Measurements from ENCODE around the gene GALNT9. TPM values are rescaled to one million over a fixed set of nuclear protein-coding genes. Genes with fewer than 3 reads are reported as not detected.

The GALNT9 gene
- total RNA-seq, 6 experiments from 2014 or later: not detected

DNA sequence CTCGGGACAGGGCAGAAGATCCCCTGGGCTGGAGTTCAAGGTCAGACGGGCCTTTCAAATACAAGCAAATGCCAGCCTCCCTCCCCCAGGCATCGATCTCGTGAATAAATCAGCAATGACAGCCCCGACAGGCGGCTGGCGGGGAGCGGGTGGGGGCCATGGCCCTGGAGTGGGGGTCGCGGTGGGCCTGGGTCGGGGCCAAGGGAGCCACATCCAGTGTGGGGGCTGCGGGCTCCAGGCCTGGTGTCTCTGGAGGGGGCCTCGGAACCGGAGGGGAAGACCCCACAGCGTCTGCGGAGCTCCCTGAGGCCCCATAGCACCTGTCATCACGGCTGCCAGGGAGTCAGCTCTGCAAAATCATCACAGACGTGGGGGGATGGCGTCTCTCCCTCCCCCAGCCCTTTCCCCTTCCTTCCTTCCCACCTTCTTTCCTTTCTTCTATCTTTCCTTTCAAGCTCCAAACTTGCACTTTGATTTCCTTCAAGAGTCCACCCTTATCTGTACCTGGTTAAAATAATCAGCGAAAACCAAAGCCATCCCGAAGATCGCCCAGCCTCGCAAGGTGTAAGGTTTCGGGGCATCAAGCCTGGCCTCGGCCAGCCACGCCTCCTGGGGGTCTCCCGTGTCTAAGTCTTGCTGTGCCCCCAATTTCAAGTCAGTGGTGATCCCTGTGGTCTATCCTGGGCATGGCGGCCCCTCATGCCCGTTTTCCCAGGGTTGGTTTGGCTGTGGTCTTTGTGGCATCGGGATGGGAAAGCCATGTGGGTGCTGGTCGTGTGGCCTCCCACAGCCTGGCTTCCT, 93.1 kb downstream of the GALNT9 start:
- DNase-seq (no peak), ATAC-seq (peak in 1 of 4 donors; percentile 16)
- no peaks in the 10 kb centered on the region for H3K9me3 ChIP-seq
- H3K27me3 ChIP-seq: no peaks in the 10 kb centered on the region
- H3K4me3 ChIP-seq: no peak overlapping the region
- H3K4me1 ChIP-seq: no peaks in the 10 kb centered on the region
- WGBS (ENCODE audit: insufficient coverage, low coverage, low lambda C conversion rate, missing lambda C conversion rate): 78% methylated on average over 14 of the region's 31 CpGs
- no peak overlapping the region for H3K27ac ChIP-seq
- intact Hi-C loops (cut with DNase I): no loop called here
- no peak for TF ChIP-seq POLR2A (IDR thresholded peaks at IDR 0.05)
- TF ChIP-seq, protein P1, sequence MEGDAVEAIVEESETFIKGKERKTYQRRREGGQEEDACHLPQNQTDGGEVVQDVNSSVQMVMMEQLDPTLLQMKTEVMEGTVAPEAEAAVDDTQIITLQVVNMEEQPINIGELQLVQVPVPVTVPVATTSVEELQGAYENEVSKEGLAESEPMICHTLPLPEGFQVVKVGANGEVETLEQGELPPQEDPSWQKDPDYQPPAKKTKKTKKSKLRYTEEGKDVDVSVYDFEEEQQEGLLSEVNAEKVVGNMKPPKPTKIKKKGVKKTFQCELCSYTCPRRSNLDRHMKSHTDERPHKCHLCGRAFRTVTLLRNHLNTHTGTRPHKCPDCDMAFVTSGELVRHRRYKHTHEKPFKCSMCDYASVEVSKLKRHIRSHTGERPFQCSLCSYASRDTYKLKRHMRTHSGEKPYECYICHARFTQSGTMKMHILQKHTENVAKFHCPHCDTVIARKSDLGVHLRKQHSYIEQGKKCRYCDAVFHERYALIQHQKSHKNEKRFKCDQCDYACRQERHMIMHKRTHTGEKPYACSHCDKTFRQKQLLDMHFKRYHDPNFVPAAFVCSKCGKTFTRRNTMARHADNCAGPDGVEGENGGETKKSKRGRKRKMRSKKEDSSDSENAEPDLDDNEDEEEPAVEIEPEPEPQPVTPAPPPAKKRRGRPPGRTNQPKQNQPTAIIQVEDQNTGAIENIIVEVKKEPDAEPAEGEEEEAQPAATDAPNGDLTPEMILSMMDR (IDR thresholded peaks at IDR 0.05): no peak
- no peaks in the 10 kb centered on the region for H3K36me3 ChIP-seq

- no peaks in the 10 kb centered on the region for H3K4me1 ChIP-seq
- H3K27ac ChIP-seq: no peak overlapping the region
- no peak for TF ChIP-seq POLR2A (IDR thresholded peaks at IDR 0.05)
- TF ChIP-seq, protein P1 (IDR thresholded peaks at IDR 0.05): no peak
- intact Hi-C loops (cut with DNase I): no loop called here
- no CpG with 5 or more reads among the region's 25 CpGs for WGBS (ENCODE audit: insufficient coverage, low coverage, low lambda C conversion rate, missing lambda C conversion rate)
- no peaks in the 10 kb centered on the region for H3K36me3 ChIP-seq
- H3K9me3 ChIP-seq: no peaks in the 10 kb centered on the region
- DNase-seq (no peak), ATAC-seq (no peak)
- no peaks in the 10 kb centered on the region for H3K27me3 ChIP-seq
- H3K4me3 ChIP-seq: no peak overlapping the region
Measured at GRCh38 chr12:132235116-132235820, 94.1 kb downstream of the GALNT9 start.

DNA sequence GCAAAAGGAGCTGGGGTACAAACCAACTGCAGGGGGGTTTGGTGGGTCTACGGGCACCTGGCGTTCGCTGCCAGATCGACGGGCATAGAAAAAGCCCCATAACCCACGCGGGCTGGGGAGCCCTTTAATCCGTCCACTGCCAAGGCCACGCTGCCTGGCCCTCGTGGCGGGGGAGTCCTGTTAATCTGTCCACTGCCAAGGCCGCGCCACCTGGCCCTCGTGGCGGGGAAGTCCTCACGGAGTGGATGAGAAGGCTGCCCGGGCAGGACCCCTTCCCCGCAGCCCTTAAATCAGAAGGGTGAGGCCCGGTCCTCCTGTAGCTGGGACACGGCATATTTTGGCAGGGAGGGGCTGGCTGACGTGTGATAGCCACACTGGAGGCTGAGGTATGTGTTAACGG, 99.0 kb downstream of the GALNT9 start:
- no peaks in the 10 kb centered on the region for H3K9me3 ChIP-seq
- no peak for DNase-seq
- no peak for ATAC-seq
- 60% methylated on average over 7 of the region's 22 CpGs for WGBS (ENCODE audit: insufficient coverage, low coverage, low lambda C conversion rate, missing lambda C conversion rate)
- H3K36me3 ChIP-seq: no peaks in the 10 kb centered on the region
- TF ChIP-seq, protein P1 (IDR thresholded peaks at IDR 0.05): no peak
- TF ChIP-seq POLR2A (IDR thresholded peaks at IDR 0.05): no peak
- H3K4me3 ChIP-seq: no peak overlapping the region
- H3K27me3 ChIP-seq: no peaks in the 10 kb centered on the region
- no peaks in the 10 kb centered on the region for H3K4me1 ChIP-seq
- intact Hi-C loops (cut with DNase I): no loop called here
- no peak overlapping the region for H3K27ac ChIP-seq

DNA sequence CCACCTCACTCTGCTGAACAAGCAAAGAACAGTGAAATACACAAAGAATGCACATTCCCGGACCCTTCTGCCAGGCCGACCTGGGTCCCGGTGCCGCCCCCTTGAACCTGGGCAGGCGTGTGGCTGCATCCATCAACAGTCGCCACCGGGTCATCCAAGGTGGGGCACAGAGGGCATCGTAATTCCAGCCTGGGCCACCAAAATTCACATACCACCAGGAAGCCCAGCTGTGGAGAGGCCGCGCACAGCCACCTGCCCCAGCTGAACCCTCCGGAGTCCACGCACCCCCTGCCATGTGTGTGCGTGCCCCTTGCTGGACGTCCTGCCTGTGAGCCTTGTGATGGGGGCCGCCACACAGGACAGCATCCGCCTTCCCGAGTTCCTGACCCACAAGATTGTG, 99.5 kb downstream of the GALNT9 start:
- 40% methylated on average over 1 of the region's 17 CpGs for WGBS (ENCODE audit: insufficient coverage, low coverage, low lambda C conversion rate, missing lambda C conversion rate)
- no peak overlapping the region for H3K4me3 ChIP-seq
- TF ChIP-seq, protein P1 (IDR thresholded peaks at IDR 0.05): no peak
- no peak for TF ChIP-seq POLR2A (IDR thresholded peaks at IDR 0.05)
- H3K36me3 ChIP-seq: no peaks in the 10 kb centered on the region
- no peak for DNase-seq
- ATAC-seq: no peak
- no peaks in the 10 kb centered on the region for H3K4me1 ChIP-seq
- no peak overlapping the region for H3K27ac ChIP-seq
- intact Hi-C loops (cut with DNase I): no loop called here
- no peaks in the 10 kb centered on the region for H3K9me3 ChIP-seq
- H3K27me3 ChIP-seq: no peaks in the 10 kb centered on the region

Data from right lobe of liver (tissue), 6 donors.